NCI-H510A treated with DMSO at 0.1 percent for 48 hours (cell line): ENCODE measurements around the gene MROH8.
"Not testable (repeated sequence)": the region's sequence is repeated elsewhere in the genome, so short reads cannot be mapped to it uniquely, and the experiment has no call there.

Experiments used
- DNase-seq: peaks from one replicate; lab custom pipeline; 2025; lab: John Stamatoyannopoulos, UW

The MROH8 gene

DNA sequence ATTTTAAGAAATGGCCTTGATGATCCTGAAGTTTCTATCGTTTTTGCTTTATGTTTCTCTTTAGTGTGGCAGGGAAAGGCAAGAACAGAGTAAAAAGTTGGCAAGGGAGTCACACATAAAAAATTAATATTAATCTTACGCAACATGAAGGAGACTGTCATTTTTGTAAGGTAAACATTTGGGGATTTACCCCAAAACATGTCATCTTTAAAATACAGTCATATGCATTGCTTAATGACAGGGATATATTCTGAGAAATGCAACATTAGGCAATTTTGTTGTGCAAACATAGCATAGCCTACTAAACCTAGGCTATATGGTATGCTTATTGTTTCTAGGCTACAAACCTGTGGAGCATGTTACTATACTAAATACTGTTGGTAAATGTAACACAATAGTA is 88.9 kb downstream of the MROH8 start:
- no peak for DNase-seq

GRCh38 chr20:37081717-37082289 is 97.5 kb downstream of the MROH8 start:
- no peak for DNase-seq

DNA sequence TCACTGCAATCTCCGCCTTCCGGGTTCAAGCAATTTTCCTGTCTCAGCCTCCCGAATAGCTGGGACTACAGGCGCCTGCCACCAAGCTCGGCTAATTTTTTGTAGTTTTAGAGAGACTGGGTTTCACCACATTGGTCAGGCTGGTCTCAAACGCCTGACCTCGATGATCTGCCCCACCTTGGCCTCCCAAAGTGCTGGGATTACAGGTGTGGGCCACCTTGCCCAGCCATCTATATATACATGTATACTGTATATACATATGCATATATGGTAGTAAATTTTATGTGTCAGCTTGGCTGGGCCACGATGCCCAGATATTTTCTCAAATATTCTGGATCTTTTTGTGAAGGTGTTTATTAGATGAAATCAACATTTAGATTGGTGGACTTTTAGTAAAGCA is 102.3 kb downstream of the MROH8 start:
- DNase-seq = no peak

GRCh38 chr20:37075932-37076685 is 103.2 kb downstream of the MROH8 start:
- no peak for DNase-seq

DNA sequence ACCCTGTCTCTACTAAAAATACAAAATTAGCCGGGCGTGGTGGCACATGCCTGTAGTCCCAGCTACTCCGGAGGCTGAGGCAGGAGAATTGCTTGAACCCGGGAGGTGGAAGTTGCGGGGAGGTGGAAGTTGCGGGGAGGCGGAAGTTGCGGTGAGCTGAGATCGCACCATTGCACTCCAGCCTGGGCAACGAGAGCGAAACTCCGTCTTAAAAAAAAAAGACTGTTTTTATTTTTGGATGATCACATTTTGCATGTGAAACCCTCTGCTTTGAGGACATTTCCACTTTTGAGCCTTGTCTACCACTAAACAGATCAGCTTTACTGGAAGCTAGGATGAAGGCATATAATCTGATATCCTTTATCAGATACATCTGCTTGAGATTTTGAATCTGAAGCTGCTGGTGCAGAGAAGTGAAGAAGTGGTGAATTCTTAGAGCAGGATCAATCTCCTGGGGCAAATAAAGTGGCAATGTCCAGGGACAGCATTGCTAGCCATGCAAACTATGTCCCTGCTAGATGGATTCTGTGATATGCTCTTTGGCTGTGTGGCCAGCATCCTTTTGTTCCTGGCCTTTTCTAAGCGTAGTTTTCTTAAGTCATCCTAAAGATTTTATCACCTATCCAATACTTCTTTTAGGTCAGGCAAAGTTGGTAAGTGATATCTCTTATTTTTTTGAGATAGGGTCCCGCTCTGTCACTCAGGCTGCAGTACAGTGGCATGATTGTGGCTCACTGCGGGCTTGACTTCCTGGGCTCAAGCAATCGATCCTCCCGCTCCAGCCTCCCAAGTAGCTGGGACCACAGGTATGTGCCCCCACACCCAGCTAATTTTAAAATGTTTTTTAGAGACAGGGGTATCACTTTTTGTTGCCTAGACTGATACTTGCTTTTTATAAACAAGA is 106.8 kb downstream of the MROH8 start:
- DNase-seq = no peak

DNA sequence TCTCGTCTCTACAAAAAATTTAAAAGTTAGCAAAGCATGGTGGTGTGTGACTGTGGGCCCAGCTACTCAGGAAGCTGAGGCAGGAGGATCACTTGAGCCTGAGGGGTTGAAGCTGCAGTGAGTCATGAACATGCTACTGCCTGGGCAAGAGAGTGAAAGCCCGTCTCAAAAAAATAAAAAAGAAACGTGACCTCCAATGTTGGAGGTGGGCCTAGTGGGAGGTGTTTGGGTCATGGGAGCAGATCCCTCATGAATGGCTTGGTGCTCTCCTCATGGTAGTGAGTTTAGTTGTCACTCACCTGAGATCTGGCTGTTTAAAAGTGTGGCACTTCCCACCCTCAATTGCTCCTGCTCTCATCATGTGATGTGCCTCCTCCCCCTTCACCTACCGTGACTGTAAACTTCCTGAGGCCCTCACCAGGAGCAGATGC is 107.9 kb downstream of the MROH8 start:
- no peak for DNase-seq

GRCh38 chr20:37069563-37069962 is 109.8 kb downstream of the MROH8 start:
- not testable (repeated sequence) for DNase-seq

DNA sequence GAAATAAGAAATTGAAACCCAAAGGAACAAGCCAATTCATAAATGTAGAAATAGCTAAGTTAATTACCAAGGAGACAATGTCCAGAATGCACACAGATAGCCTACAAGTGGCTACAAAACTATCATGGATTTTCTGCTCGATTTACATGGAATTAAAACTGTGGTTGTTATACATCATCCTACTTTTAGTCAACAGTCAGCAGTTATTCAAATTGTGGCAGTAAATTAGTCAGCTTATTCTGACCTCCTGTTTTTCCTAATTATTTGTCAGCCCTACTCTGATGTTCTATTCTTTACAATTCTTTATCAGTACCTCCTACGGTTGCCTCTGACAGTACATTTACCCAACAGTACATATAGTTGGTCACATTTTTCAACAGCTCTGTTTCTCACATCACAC is 113.2 kb downstream of the MROH8 start:
- DNase-seq = no peak

GRCh38 chr20:37055276-37055675 is 124.1 kb downstream of the MROH8 start:
- DNase-seq = no peak

GRCh38 chr20:37053230-37053950 is 126.0 kb downstream of the MROH8 start:
- DNase-seq = no peak
